Measurements from ENCODE around the gene BORCS5.
"Not testable (repeated sequence)": the region's sequence is repeated elsewhere in the genome, so short reads cannot be mapped to it uniquely, and the experiment has no call there.

Gene BORCS5

GRCh38 chr12:12356896-12357718 lies at the start of gene BORCS5:
Gene BORCS5 (plus strand): TSS chr12:12357078. CDS start chr12:12357452, 374 bp downstream.
- peak; percentile 90 for DNase-seq

DNA sequence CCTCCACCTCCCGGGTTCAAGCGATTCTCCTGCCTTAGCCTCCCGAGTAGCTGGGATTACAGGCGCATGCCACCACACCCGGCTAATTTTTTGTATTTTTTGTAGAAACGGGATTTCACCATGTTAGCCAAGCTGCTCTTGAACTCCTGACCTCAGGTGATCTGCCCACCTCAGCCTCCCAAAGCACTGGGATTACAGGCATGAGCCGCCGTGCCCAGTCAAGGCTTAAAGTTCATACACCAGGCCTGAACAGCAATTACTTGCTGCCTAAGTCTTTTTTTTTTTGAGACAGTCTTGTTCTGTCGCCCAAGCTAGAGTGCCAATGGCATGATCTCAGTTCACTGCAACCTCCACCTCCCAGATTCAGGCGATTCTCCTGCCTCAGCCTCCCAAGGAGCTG lies 46.2 kb upstream of the BORCS5 start:
- DNase-seq, result not testable (repeated sequence)

DNA sequence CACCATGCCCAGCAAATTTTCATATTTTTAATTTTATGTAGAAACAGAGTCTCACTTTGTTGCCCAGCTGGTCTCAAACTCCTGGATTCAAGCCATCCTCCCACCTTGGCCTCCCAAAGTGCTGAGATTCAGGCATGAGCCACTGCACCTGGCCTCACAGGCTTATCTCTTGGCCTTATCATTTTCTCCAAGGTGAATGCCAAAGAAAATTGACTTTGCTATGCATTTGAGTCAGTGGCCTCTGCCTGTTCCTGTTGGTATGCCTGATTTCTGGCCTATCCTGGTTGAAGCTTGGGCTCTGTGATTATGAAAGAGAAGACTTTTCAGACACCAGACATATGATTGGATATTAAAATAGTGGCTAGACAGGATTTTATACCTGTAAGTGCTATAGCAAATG lies 41.0 kb upstream of the BORCS5 start:
- DNase-seq, result no peak

GRCh38 chr12:12319451-12320183 lies 37.3 kb upstream of the BORCS5 start:
- no peak for DNase-seq

DNA sequence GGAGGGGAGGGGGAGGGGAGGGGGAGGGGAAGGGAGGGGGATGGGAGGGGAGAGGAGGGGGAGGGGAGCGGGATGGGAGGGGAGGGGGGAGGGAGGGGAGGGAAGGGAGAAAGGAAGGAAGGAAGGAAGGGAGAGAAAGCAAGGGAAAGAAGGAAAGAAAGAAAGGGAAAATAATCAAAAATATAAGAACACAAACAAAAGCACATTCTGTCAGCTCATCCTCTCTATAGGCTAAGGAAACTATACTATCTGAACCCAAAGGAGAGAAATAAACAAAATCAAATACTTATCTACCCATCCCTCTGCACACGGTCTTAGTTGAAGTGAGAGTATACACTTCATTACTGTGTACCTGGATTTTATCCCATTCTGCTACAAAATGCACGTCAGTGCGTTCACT lies 33.8 kb upstream of the BORCS5 start:
- DNase-seq, result no peak

GRCh38 chr12:12323591-12323990 lies 33.3 kb upstream of the BORCS5 start:
- DNase-seq, result no peak

GRCh38 chr12:12326262-12326661 lies 30.6 kb upstream of the BORCS5 start:
- DNase-seq, result no peak

DNA sequence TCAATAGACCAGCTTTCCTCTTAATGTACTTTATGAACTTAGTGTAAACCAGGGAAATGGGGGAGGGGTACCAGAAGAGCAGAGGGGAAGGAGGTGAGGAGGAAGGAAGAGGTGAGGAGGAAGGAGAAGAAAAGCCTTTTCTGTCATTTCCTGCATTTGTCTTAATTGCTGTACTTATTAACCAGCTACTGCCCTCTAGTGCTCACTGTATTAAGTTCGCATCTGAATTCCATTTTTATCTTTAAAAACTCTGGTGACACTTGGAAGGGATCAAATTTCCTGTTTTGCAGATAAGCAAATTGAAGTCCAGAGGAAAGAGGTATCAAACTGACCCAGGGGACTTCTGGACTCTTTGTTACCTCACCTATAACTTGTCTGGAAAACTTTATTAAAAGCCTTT lies 29.1 kb upstream of the BORCS5 start:
- no peak for DNase-seq

DNA sequence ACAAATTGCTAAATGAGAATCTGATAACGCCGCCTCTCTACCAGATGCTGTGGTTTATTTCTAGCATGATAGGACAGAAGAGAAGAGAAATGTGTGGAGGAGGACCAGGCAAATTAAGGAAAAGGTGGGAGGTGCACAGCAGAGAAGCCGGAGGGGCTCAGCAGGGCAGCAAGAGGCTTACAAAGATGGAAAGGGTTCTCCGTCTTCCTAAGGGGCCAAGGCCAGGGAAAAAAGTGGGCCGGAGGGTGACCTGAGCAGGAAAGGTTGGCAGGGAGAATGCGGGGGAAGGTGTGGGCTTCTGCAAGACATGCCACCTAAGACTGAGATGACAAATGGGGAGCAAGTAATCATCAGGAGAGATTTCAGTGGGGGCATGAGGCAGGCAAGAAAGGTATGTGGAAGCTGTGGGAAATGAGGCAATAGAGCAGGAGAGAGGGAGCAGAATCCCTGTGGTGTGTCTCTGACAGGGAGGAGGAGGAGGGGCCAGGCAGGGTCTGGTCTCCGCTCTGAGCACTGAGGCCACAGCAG lies 25.6 kb upstream of the BORCS5 start:
- no peak for DNase-seq

DNA sequence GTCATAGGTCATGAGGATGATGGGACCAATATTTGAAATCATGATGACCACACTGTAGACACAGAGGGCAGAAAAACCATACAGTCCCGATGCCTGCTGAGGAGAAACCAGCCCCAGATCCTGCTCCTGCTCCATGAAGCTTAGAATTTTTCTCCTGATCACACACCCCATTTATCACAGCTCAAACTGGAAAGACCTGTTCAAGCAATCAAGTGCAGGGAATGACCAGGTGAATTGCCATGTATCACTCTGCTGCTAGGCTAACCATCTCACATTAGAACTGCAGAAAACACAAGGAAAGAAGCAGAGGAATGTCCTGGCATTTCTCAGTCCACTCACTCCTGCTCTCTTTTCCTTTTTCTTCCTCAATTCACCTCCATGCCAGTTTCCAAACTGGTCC lies 25.0 kb upstream of the BORCS5 start:
- DNase-seq, result no peak

GRCh38 chr12:12333407-12334366 lies 23.2 kb upstream of the BORCS5 start:
- no peak for DNase-seq

- DNase-seq, result peak; percentile 18
Measured at GRCh38 chr12:12334367-12335040, 22.4 kb upstream of the BORCS5 start.

GRCh38 chr12:12336049-12336411 lies 20.8 kb upstream of the BORCS5 start:
- no peak for DNase-seq

- no peak for DNase-seq
Measured at GRCh38 chr12:12336511-12336910, 20.4 kb upstream of the BORCS5 start.

DNA sequence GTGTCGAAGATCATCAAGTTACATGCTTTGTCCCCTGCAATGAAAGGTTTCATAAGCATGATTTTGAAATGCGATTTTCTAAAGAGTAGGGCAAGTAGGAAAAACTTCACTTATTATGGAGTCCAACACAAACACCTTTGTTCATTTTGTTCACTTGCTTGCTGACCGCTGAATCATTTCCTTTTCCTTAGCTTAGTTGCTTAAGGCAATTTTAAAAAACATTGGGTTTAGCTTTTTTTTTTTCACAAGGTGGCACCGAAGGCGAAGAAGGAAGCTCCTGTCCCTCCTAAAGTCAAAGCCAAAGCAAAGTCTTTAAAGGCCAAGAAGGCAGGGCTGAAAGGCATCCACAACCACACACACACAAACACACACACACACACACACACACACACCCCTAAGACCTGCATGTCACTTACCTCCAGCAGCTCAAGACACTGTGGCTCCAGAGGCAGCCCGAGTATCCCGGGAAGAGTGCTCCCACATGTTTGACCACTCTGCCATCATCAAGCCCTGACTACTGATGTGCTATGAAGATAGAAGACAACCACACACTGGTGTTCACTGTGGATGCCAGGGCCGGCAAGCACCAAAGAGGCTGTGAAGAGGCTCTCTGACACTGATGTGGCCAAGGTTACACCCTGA lies 18.2 kb upstream of the BORCS5 start:
- DNase-seq, result no peak

- DNase-seq, result no peak
Measured at GRCh38 chr12:12349711-12350665, 6.9 kb upstream of the BORCS5 start, which contains the start of gene MANSC1. Gene MANSC1 (minus strand): TSS chr12:12350242. CDS start chr12:12343314, 6,928 bp downstream.

- no peak for DNase-seq
Measured at GRCh38 chr12:12350868-12351463, 5.9 kb upstream of the BORCS5 start.

GRCh38 chr12:12351468-12352185 lies 5.3 kb upstream of the BORCS5 start:
- DNase-seq, result not testable (repeated sequence)

DNA sequence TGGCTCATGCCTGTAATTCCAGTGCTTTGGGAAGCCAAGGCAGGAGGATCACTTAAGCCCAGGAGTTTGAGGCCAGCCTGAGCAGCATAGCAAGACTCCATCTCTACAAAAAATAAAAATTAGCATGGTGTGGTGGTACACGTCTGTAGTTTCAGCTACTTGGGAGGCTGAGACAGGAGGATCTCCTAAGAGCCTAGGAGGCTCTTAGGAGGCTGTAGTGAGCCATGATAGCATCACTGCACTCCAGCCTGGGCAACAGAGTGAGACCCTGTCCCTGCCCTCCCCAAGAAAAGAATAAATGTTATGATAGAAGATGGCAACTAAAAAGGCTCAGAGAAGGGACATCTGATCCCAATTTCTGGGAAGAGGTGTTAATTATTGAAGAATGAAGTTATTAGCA lies 3.6 kb upstream of the BORCS5 start:
- DNase-seq, result no peak

Measured in NK-92 treated with Interleukin-12 subunit alpha and Interleukin-12 subunit beta, amount 100 ng/mL, for 24 hours (cell line).